Sigmoid colon (tissue), 4 donors: ENCODE results near the gene ACVR1.

ENCODE experiments used
- EP300 ChIP-seq, 4 donors: sonication (generic); formaldehyde crosslinking; IDR thresholded peaks; one replicate each; pipeline ENCODE4 v1.6.1; 2017; ENCODE audit warnings: antibody characterized with exemption in 4 of 4
- TF ChIP-seq, protein P1 (sequence below), 4 experiments: fragments of 450-650 bp in 3 of 4; fragments of 200-600 bp in 1 of 4; IDR thresholded peaks; one replicate each; pipeline ENCODE4 v1.5.1; 2016 to 2019; ENCODE audit warnings: antibody characterized with exemption in 4 of 4, mild to moderate bottlenecking in 3 of 4, moderate library complexity in 2 of 4

DNA sequence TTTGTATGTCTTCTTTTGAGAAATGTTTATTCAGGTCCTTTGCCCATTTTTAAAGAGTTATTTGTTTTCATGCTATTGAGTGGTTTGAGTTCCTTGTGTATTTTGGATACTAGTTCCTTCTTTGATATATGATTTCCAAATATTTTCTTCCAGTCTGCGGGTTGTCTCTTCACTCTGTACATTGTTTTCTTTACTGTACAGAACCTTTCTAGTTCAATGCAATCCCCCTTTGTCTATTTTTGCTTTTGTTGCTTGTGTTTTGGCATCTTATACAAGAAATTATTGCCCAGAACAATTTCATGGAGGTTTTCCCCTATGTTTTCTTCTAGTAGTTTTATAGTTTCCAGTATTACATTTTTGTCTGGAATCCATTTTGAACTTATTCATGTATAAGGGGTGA, 185.0 kb downstream of the ACVR1 start:
- TF ChIP-seq, protein P1, sequence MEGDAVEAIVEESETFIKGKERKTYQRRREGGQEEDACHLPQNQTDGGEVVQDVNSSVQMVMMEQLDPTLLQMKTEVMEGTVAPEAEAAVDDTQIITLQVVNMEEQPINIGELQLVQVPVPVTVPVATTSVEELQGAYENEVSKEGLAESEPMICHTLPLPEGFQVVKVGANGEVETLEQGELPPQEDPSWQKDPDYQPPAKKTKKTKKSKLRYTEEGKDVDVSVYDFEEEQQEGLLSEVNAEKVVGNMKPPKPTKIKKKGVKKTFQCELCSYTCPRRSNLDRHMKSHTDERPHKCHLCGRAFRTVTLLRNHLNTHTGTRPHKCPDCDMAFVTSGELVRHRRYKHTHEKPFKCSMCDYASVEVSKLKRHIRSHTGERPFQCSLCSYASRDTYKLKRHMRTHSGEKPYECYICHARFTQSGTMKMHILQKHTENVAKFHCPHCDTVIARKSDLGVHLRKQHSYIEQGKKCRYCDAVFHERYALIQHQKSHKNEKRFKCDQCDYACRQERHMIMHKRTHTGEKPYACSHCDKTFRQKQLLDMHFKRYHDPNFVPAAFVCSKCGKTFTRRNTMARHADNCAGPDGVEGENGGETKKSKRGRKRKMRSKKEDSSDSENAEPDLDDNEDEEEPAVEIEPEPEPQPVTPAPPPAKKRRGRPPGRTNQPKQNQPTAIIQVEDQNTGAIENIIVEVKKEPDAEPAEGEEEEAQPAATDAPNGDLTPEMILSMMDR (IDR thresholded peaks at IDR 0.05): no peak
- no peak for TF ChIP-seq EP300 (IDR thresholded peaks at IDR 0.05)
